ENCODE results near the gene C12orf76.

The C12orf76 gene

DNA sequence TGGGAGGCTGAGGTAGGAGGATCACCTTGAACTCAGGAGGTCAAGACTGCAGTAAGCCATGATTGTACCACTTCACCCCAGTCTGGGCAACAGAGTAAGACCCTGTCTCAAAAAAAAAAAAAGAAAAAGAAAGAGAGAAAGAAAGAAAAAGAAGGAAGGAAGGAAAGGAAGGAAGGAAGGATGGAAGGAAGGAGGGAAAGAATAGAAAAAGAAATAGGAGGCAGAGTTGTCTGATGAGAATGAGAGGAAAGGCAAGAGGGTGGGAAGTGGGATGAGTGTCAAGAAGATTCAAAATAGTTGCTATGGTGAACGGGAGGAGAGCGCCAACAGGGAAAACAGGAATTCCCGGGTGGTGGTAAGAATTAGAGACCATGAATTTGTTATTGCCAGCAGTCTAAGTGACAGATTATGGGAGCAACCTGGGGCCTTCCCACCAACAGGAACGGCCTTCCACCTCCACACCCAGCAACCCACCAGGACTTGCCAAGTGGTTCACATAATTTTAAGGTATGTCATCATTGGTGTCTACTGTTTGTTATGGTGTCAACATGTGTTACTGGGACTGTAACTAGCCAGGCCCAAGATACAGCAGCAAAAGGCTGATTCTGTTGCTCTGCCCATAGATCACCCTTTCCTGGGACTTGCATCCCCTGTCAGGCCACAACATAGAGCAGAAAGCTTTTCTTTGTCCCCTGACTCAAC is 36.1 kb upstream of the C12orf76 start:
- TF ChIP-seq, protein P1, sequence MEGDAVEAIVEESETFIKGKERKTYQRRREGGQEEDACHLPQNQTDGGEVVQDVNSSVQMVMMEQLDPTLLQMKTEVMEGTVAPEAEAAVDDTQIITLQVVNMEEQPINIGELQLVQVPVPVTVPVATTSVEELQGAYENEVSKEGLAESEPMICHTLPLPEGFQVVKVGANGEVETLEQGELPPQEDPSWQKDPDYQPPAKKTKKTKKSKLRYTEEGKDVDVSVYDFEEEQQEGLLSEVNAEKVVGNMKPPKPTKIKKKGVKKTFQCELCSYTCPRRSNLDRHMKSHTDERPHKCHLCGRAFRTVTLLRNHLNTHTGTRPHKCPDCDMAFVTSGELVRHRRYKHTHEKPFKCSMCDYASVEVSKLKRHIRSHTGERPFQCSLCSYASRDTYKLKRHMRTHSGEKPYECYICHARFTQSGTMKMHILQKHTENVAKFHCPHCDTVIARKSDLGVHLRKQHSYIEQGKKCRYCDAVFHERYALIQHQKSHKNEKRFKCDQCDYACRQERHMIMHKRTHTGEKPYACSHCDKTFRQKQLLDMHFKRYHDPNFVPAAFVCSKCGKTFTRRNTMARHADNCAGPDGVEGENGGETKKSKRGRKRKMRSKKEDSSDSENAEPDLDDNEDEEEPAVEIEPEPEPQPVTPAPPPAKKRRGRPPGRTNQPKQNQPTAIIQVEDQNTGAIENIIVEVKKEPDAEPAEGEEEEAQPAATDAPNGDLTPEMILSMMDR (IDR thresholded peaks at IDR 0.05; ENCODE audit: control insufficient read depth, insufficient read depth, low read depth, low read length, missing control alignments): no peak
- H3K4me3 ChIP-seq (ENCODE audit: control insufficient read depth, low read depth, low read length): no peak overlapping the region
- DNase-seq (ENCODE audit: low read depth): no peak

- no peak overlapping the region for H3K4me3 ChIP-seq (ENCODE audit: control insufficient read depth, low read depth, low read length)
- DNase-seq (ENCODE audit: low read depth): no peak
- TF ChIP-seq, protein P1 (IDR thresholded peaks at IDR 0.05; ENCODE audit: control insufficient read depth, insufficient read depth, low read depth, low read length, missing control alignments): no peak
Measured at GRCh38 chr12:110080410-110080809, 32.1 kb upstream of the C12orf76 start.

GRCh38 chr12:110079477-110080400 is 31.4 kb upstream of the C12orf76 start:
- TF ChIP-seq, protein P1 (IDR thresholded peaks at IDR 0.05; ENCODE audit: control insufficient read depth, insufficient read depth, low read depth, low read length, missing control alignments): no peak
- H3K4me3 ChIP-seq (ENCODE audit: control insufficient read depth, low read depth, low read length): no peak overlapping the region
- DNase-seq (ENCODE audit: low read depth): no peak

- DNase-seq (ENCODE audit: low read depth): no peak
- TF ChIP-seq, protein P1 (IDR thresholded peaks at IDR 0.05; ENCODE audit: control insufficient read depth, insufficient read depth, low read depth, low read length, missing control alignments): no peak
- no peak overlapping the region for H3K4me3 ChIP-seq (ENCODE audit: control insufficient read depth, low read depth, low read length)
Measured at GRCh38 chr12:110077800-110078199, 29.5 kb upstream of the C12orf76 start.

DNA sequence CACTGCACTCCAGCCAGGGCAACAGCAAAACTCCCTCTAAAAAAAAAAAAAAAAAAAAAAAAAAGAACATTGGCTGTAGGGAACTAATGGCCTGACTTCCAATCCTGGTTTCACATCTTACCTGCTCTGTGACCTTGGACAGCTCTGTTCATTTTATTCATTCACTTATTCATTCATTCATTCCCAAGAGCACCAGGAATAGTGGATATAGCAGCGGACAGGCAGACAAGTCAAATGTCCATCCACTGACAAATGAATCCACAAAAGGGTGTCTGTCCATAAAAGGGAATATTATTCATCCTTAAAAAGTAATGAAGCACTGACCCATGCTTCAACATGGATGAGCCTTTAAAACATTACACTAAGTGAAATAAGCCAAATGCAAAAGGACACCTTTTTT is 27.6 kb upstream of the C12orf76 start:
- TF ChIP-seq, protein P1 (IDR thresholded peaks at IDR 0.05; ENCODE audit: control insufficient read depth, insufficient read depth, low read depth, low read length, missing control alignments): no peak
- no peak for DNase-seq (ENCODE audit: low read depth)
- H3K4me3 ChIP-seq (ENCODE audit: control insufficient read depth, low read depth, low read length): no peak overlapping the region

DNA sequence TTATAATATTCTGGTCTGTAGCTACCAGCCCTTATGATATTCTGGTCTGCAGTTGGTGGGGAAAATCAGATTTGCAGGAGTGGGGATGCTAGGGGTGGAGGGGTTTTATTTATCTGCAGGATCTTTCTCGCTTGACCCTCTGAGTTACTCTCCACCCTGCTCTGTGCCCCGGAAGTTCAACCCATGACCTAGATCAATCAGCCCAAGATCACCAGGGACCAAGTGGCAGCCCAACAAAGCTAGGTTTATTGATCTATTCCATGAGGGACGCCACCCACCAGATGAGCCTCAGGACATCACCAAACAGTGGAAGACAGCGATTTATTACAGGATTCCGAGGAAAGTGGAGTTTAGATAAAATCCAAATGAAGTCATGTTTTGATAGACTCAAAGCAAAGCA is 25.8 kb upstream of the C12orf76 start:
- TF ChIP-seq, protein P1 (IDR thresholded peaks at IDR 0.05; ENCODE audit: control insufficient read depth, insufficient read depth, low read depth, low read length, missing control alignments): no peak
- H3K4me3 ChIP-seq (ENCODE audit: control insufficient read depth, low read depth, low read length): no peak overlapping the region
- DNase-seq (ENCODE audit: low read depth): no peak
